ENCODE data around the gene CCDC47. TPM values are rescaled to one million over a fixed set of nuclear protein-coding genes. Genes with fewer than 3 reads are reported as not detected.

The CCDC47 gene
- total RNA-seq, 1 experiment from 2014 or later, result 79.4 TPM

DNA sequence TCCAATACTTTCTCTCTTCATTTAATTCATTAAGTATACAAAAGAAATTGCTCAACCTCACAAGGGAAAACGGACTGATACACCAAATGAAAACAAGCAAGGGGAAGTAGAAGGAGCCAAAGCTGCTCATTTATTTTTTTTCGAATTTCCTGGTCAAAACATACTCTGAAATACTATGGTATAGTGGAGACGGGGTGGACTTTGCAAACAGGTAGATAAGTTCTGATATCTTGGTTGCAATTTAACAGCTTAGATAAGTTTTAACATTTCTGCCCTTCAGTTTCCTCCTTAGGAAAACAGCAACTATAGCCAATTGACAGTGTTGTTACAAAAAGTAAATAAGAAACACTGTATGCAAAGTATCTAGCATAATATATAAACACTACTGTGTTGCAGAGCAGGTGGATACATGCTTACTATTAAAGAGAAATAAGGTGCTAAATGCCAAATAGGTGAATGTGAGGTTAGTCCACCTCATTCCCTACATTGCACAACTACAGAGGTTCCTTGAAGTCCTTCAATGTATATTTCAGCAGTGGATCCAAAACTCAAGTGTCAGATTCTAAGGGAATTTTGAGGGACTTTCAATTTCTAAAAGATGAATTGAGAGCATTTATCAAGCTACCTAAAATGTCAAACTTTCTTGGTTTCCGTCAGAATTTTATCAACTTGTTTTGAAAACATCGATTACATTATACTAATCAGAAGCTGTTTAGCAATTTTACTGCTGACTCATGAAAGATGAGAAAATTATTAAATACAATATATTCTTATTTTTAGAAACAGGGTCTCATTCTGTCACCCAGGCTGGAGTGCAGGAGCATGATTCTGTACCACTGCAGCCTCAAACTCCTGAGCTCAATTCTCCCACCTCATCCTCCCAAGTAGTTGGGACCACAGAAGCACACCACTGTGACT lies 11.0 kb downstream of the CCDC47 start:
- TF ChIP-seq CTCF (conservative IDR thresholded peaks at IDR 0.05), result no peak
- peaks cover 3% of the 10 kb centered on the region for H3K79me1 ChIP-seq (ENCODE audit: insufficient read depth, low read depth, low read length, poor library complexity, severe bottlenecking)
- H2BK20ac ChIP-seq (ENCODE audit: low read depth, low read length, poor library complexity, severe bottlenecking), result no peak overlapping the region
- no peak overlapping the region for H3K23ac ChIP-seq (ENCODE audit: insufficient read length, low read depth, low read length)
- no peak overlapping the region for H3K18ac ChIP-seq (ENCODE audit: insufficient read length, low read depth, low read length)
- H4K91ac ChIP-seq (ENCODE audit: insufficient read length, low read depth, low read length), result no peak overlapping the region
- no peaks in the 10 kb centered on the region for H3K23me2 ChIP-seq (ENCODE audit: insufficient read length, low read depth, low read length, poor library complexity, severe bottlenecking)
- H2BK120ac ChIP-seq (ENCODE audit: low read depth, low read length, poor library complexity, severe bottlenecking), result no peak overlapping the region
- Mint-ChIP-seq H3K27ac (no peak overlapping the region), H3K27me3 (ENCODE audit: low read depth) (no peaks in the 10 kb centered on the region), H3K36me3 (ENCODE audit: insufficient read depth in 1 of 3, low read depth in 3 of 3) (peaks cover 45 to 77% (median 64%) of the 10 kb centered on the region in 3 experiments; a peak in 6 of 7 replicates), H3K9me3 (no peaks in the 10 kb centered on the region), H3K4me1 (no peaks in the 10 kb centered on the region), H3K4me3 (no peak overlapping the region)
- peaks cover 5% of the 10 kb centered on the region; the same call in 1 of the 2 replicates for H3K79me2 ChIP-seq (ENCODE audit: insufficient read depth, low read length)
- H3K14ac ChIP-seq (ENCODE audit: insufficient read depth, low read length), result no peak overlapping the region
- no peak overlapping the region for H2AK5ac ChIP-seq (ENCODE audit: insufficient read length, low read length)
- H3K27me3 ChIP-seq (ENCODE audit: insufficient read depth, low read length), result no peaks in the 10 kb centered on the region
- H3K27ac ChIP-seq (ENCODE audit: insufficient read length, low read depth, low read length), result no peak overlapping the region
- H3K4ac ChIP-seq (ENCODE audit: low read depth, low read length), result no peak overlapping the region
- no peaks in the 10 kb centered on the region for H3K4me1 ChIP-seq (ENCODE audit: insufficient read depth, low read length)
- H2BK5ac ChIP-seq (ENCODE audit: insufficient read length, low read length), result no peak overlapping the region
- H3K9ac ChIP-seq (ENCODE audit: extremely low read depth, insufficient read length, low read length), result no peak overlapping the region
- H3K4me2 ChIP-seq (ENCODE audit: insufficient read depth, insufficient read length, low read length), result no peak overlapping the region
- no peak overlapping the region for H2BK12ac ChIP-seq (ENCODE audit: insufficient read length, low read depth, low read length)
- no peak overlapping the region for H3K56ac ChIP-seq (ENCODE audit: insufficient read length, low read depth, low read length)
- no CpG with 5 or more reads among the region's 5 CpGs for WGBS (ENCODE audit: extremely low coverage, insufficient read length, low lambda C conversion rate)
- H3K9me3 ChIP-seq (ENCODE audit: control insufficient read depth, low read depth, low read length), result no peaks in the 10 kb centered on the region
- DNase-seq, result no peak
- H4K20me1 ChIP-seq (ENCODE audit: control insufficient read depth, insufficient read depth, insufficient read length), result no peaks in the 10 kb centered on the region
- H4K8ac ChIP-seq (replicated peaks; ENCODE audit: insufficient read length, low read depth, low read length), result no peak overlapping the region
- no peak overlapping the region for H4K5ac ChIP-seq (ENCODE audit: insufficient read length, low read depth, low read length)
- H3T11ph ChIP-seq (ENCODE audit: low read length), result no peak overlapping the region
- H2BK15ac ChIP-seq (ENCODE audit: low read depth, low read length), result no peak overlapping the region
- H2AFZ ChIP-seq (ENCODE audit: low read length), result no peak overlapping the region
